HepG2 (cell line): ENCODE results near the gene HOXA13. TPM values are rescaled to one million over a fixed set of nuclear protein-coding genes. Genes with fewer than 3 reads are reported as not detected.

Experiments
- microRNA counts: library from miRNA; unstranded; fragments of <30 nt; microRNA quantifications from one replicate; lab custom pipeline; 2015
- microRNA-seq: library from miRNA; unstranded; fragments of <30 nt; microRNA quantifications from one replicate; pipeline ENCODE4, GENCODE V29; 2020
- polyA plus RNA-seq, 8 experiments: library from polyadenylated mRNA; depleted of rRNA in 3 of 8; stranded (reverse) in 7 of 8; unstranded in 1 of 8; fragments of >200 nt; fragmentation: Illumina TruSeq in 4 of 8; extraction: Trizol in 4 of 8; gene quantifications; 2 replicates each; pipeline versions ENCODE4 v1.2.1 to v1.2.3, GENCODE V29; 2011 to 2016; ENCODE audit warnings: low read depth in 4 of 8, missing spikeins in 1 of 8, mixed read lengths in 1 of 8; ENCODE audit not compliant: insufficient read depth in 1 of 8
- small RNA-seq, 3 experiments: library from RNA; depleted of rRNA; stranded (forward); fragments of <200 nt; gene quantifications; one replicate each; pipeline ENCODE3, GENCODE V24; 2012; ENCODE audit warnings: low read depth in 2 of 3, low replicate concordance in 1 of 3; ENCODE audit not compliant: insufficient read length in 3 of 3, insufficient read depth in 2 of 3
- total RNA-seq, 5 experiments: library from RNA; depleted of rRNA; stranded (reverse); fragments of >200 nt; fragmentation: Illumina TruSeq; extraction: Trizol; gene quantifications; 2 replicates each; pipeline ENCODE4 v1.2.3, GENCODE V29; 2016; ENCODE audit warnings: low read depth in 1 of 5

HOXA13 gene
- total and polyA plus RNA-seq, 2 of the 13 experiments (the other 11 are each of a cell fraction or from before 2014, with no cell fraction given), result 0.01 to 0.04 TPM

MicroRNAs within 50 kb of the gene (microRNA counts, 767-probe panel; counts per million panel counts)
- microRNA hsa-miR-196b-5p (lab: Ali Mortazavi, UCI), result not detected

Small RNAs within 50 kb of the gene (microRNA-seq; reads per million reads assigned to microRNA genes)
- 32.7 reads per million, percentile 62 among the genes with 10 or more reads in this experiment for gene MIR196B

Small RNAs within 50 kb of the gene (small RNA-seq; reads per million reads assigned to genes)
- gene AC004080.5 (0 reads per million in 3 experiments), gene RF02140 (0 reads per million in 3 experiments), gene RF02141 (0 reads per million in 3 experiments)

Other genes starting within 250 kb of the HOXA13 start
- gene HOXA1, start 104.1 kb downstream of the HOXA13 start, total RNA-seq (2016; rRNA removed; fragmentation: Illumina TruSeq; extraction: Trizol), result 0.20 TPM in 1 of 2 replicates, not detected in the other
- 0.18 and 0.31 TPM in 2 replicates for gene HOXA1, start 104.1 kb downstream of the HOXA13 start, polyA plus RNA-seq (2011; rRNA removed)
- 0.22 TPM in 1 of 2 replicates, not detected in the other for gene HOXA2, start 97.4 kb downstream of the HOXA13 start, total RNA-seq (2016; rRNA removed; fragmentation: Illumina TruSeq; extraction: Trizol)
- gene HOXA2, start 97.4 kb downstream of the HOXA13 start, polyA plus RNA-seq (2011; rRNA removed), result 0.20 and 0.29 TPM in 2 replicates
- 1.8 and 2.4 TPM in 2 replicates for gene HOXA4, start 69.3 kb downstream of the HOXA13 start, total RNA-seq (2016; rRNA removed; fragmentation: Illumina TruSeq; extraction: Trizol)
- 4.3 and 5.4 TPM in 2 replicates for gene HOXA4, start 69.3 kb downstream of the HOXA13 start, polyA plus RNA-seq (2011; rRNA removed)
- 3.2 and 3.9 TPM in 2 replicates for gene HOXA5, start 56.4 kb downstream of the HOXA13 start, total RNA-seq (2016; rRNA removed; fragmentation: Illumina TruSeq; extraction: Trizol)
- gene HOXA5, start 56.4 kb downstream of the HOXA13 start, polyA plus RNA-seq (2011; rRNA removed), result 3.6 and 4.0 TPM in 2 replicates
- gene HOXA6, start 52.3 kb downstream of the HOXA13 start, total RNA-seq (2016; rRNA removed; fragmentation: Illumina TruSeq; extraction: Trizol), result 0.95 and 1.3 TPM in 2 replicates
- 0.68 and 1.5 TPM in 2 replicates for gene HOXA6, start 52.3 kb downstream of the HOXA13 start, polyA plus RNA-seq (2011; rRNA removed)
- gene HOXA3, start 47.5 kb downstream of the HOXA13 start, total RNA-seq (2016; rRNA removed; fragmentation: Illumina TruSeq; extraction: Trizol), result 2.1 and 2.9 TPM in 2 replicates
- gene HOXA3, start 47.5 kb downstream of the HOXA13 start, polyA plus RNA-seq (2011; rRNA removed), result 4.3 and 4.6 TPM in 2 replicates
- gene HOXA7, start 43.4 kb downstream of the HOXA13 start, total RNA-seq (2016; rRNA removed; fragmentation: Illumina TruSeq; extraction: Trizol), result not detected in 2 replicates
- 0.05 and 0.10 TPM in 2 replicates for gene HOXA7, start 43.4 kb downstream of the HOXA13 start, polyA plus RNA-seq (2011; rRNA removed)
- gene HOXA9, start 34.6 kb downstream of the HOXA13 start, total RNA-seq (2016; rRNA removed; fragmentation: Illumina TruSeq; extraction: Trizol), result not detected in 2 replicates
- not detected in 2 replicates for gene HOXA9, start 34.6 kb downstream of the HOXA13 start, polyA plus RNA-seq (2011; rRNA removed)
- not detected in 2 replicates for gene HOXA10, start 25.8 kb downstream of the HOXA13 start, total RNA-seq (2016; rRNA removed; fragmentation: Illumina TruSeq; extraction: Trizol)
- 0.03 TPM in 1 of 2 replicates, not detected in the other for gene HOXA10, start 25.8 kb downstream of the HOXA13 start, polyA plus RNA-seq (2011; rRNA removed)
- gene HOXA11, start 14.9 kb downstream of the HOXA13 start, total RNA-seq (2016; rRNA removed; fragmentation: Illumina TruSeq; extraction: Trizol), result not detected in 2 replicates
- 0.04 TPM in 1 of 2 replicates, not detected in the other for gene HOXA11, start 14.9 kb downstream of the HOXA13 start, polyA plus RNA-seq (2011; rRNA removed)
- not detected in 2 replicates for gene EVX1, start 42.7 kb upstream of the HOXA13 start, total RNA-seq (2016; rRNA removed; fragmentation: Illumina TruSeq; extraction: Trizol)
- not detected in 2 replicates for gene EVX1, start 42.7 kb upstream of the HOXA13 start, polyA plus RNA-seq (2011; rRNA removed)